Activated naive CD8-positive, alpha-beta T cell treated with anti-CD3 and anti-CD28 coated beads, Interleukin-2, amount 50 U/mL, for 24 hours (primary cell): ENCODE data around the gene GNAS-AS1.

Experiments
- ATAC-seq: fragments of 150-1000 bp; cut with Tn5 transposase; one replicate; pipeline ENCODE4 v1.10.0; 2021
- DNase-seq: peaks from one replicate; pipeline ENCODE4 v3.0.0; 2021
- H3K27ac Mint-ChIP-seq: one replicate; pipeline ENCODE4 v1.8.0; 2021; ENCODE audit warnings: mild to moderate bottlenecking, mixed read lengths
- H3K27me3 Mint-ChIP-seq: one replicate; pipeline ENCODE4 v1.8.0; 2021; ENCODE audit warnings: mixed read lengths
- H3K36me3 Mint-ChIP-seq: one replicate; pipeline ENCODE4 v1.8.0; 2021; ENCODE audit warnings: low read depth, mixed read lengths
- H3K4me1 Mint-ChIP-seq: one replicate; pipeline ENCODE4 v1.8.0; 2021; ENCODE audit warnings: mixed read lengths
- H3K4me3 Mint-ChIP-seq: one replicate; pipeline ENCODE4 v1.8.0; 2021; ENCODE audit warnings: mild to moderate bottlenecking, moderate library complexity, mixed read lengths
- H3K9me3 Mint-ChIP-seq: one replicate; pipeline ENCODE4 v1.8.0; 2021; ENCODE audit warnings: mixed read lengths

Gene GNAS-AS1

GRCh38 chr20:58788896-58789544 lies 61.7 kb downstream of the GNAS-AS1 start:
- no peak overlapping the region for H3K4me3 Mint-ChIP-seq
- H3K27ac Mint-ChIP-seq: no peak overlapping the region
- ATAC-seq: no peak
- no peak for DNase-seq
- no peaks in the 10 kb centered on the region for H3K9me3 Mint-ChIP-seq
- H3K36me3 Mint-ChIP-seq: no peaks in the 10 kb centered on the region
- H3K27me3 Mint-ChIP-seq: peaks cover 22% of the 10 kb centered on the region
- H3K4me1 Mint-ChIP-seq: no peaks in the 10 kb centered on the region

- H3K4me3 Mint-ChIP-seq: no peak overlapping the region
- H3K27me3 Mint-ChIP-seq: peaks cover 26% of the 10 kb centered on the region
- no peak overlapping the region for H3K27ac Mint-ChIP-seq
- H3K9me3 Mint-ChIP-seq: no peaks in the 10 kb centered on the region
- DNase-seq (no peak), ATAC-seq (no peak)
- H3K4me1 Mint-ChIP-seq: no peaks in the 10 kb centered on the region
- H3K36me3 Mint-ChIP-seq: no peaks in the 10 kb centered on the region
These were observed 63.3 kb downstream of the GNAS-AS1 start for GRCh38 chr20:58787211-58788005.

- ATAC-seq (no peak), DNase-seq (no peak)
- no peaks in the 10 kb centered on the region for H3K36me3 Mint-ChIP-seq
- H3K27me3 Mint-ChIP-seq: peaks cover 30% of the 10 kb centered on the region
- no peaks in the 10 kb centered on the region for H3K4me1 Mint-ChIP-seq
- H3K9me3 Mint-ChIP-seq: no peaks in the 10 kb centered on the region
- no peak overlapping the region for H3K27ac Mint-ChIP-seq
- H3K4me3 Mint-ChIP-seq: no peak overlapping the region
These were observed 66.2 kb downstream of the GNAS-AS1 start for GRCh38 chr20:58784321-58785074.

- Mint-ChIP-seq H3K27me3 (peaks cover 28% of the 10 kb centered on the region), H3K4me3 (no peak overlapping the region), H3K9me3 (no peaks in the 10 kb centered on the region), H3K27ac (no peak overlapping the region), H3K36me3 (no peaks in the 10 kb centered on the region), H3K4me1 (no peaks in the 10 kb centered on the region)
- DNase-seq (no peak), ATAC-seq (no peak)
These were observed 67.1 kb downstream of the GNAS-AS1 start for GRCh38 chr20:58783511-58784011.

- Mint-ChIP-seq H3K4me3 (no peak overlapping the region), H3K4me1 (no peaks in the 10 kb centered on the region), H3K27ac (no peak overlapping the region), H3K9me3 (no peaks in the 10 kb centered on the region), H3K27me3 (peaks cover 31% of the 10 kb centered on the region), H3K36me3 (no peaks in the 10 kb centered on the region)
- no peak for ATAC-seq
- no peak for DNase-seq
These were observed 69.6 kb downstream of the GNAS-AS1 start for GRCh38 chr20:58781138-58781537.

- no peak overlapping the region for H3K4me3 Mint-ChIP-seq
- H3K27ac Mint-ChIP-seq: no peak overlapping the region
- H3K27me3 Mint-ChIP-seq: peaks cover 29% of the 10 kb centered on the region
- H3K9me3 Mint-ChIP-seq: no peaks in the 10 kb centered on the region
- no peak for ATAC-seq
- no peaks in the 10 kb centered on the region for H3K36me3 Mint-ChIP-seq
- DNase-seq: no peak
- no peaks in the 10 kb centered on the region for H3K4me1 Mint-ChIP-seq
These were observed 71.9 kb downstream of the GNAS-AS1 start for GRCh38 chr20:58778760-58779159.

GRCh38 chr20:58777657-58778056 lies 73.0 kb downstream of the GNAS-AS1 start:
- Mint-ChIP-seq H3K27me3 (peaks cover 26% of the 10 kb centered on the region), H3K36me3 (no peaks in the 10 kb centered on the region), H3K9me3 (no peaks in the 10 kb centered on the region), H3K27ac (no peak overlapping the region), H3K4me1 (no peaks in the 10 kb centered on the region), H3K4me3 (no peak overlapping the region)
- ATAC-seq (no peak), DNase-seq (no peak)

- no peaks in the 10 kb centered on the region for H3K4me1 Mint-ChIP-seq
- DNase-seq: no peak
- H3K27me3 Mint-ChIP-seq: peaks cover 22% of the 10 kb centered on the region
- no peaks in the 10 kb centered on the region for H3K9me3 Mint-ChIP-seq
- ATAC-seq: no peak
- H3K36me3 Mint-ChIP-seq: no peaks in the 10 kb centered on the region
- H3K4me3 Mint-ChIP-seq: no peak overlapping the region
- H3K27ac Mint-ChIP-seq: no peak overlapping the region
These were observed 74.6 kb downstream of the GNAS-AS1 start for GRCh38 chr20:58776109-58776508.

- ATAC-seq (peak; percentile 14), DNase-seq (no peak)
- no peak overlapping the region for H3K27ac Mint-ChIP-seq
- no peak overlapping the region for H3K4me3 Mint-ChIP-seq
- H3K9me3 Mint-ChIP-seq: no peaks in the 10 kb centered on the region
- H3K27me3 Mint-ChIP-seq: peaks cover 27% of the 10 kb centered on the region
- no peaks in the 10 kb centered on the region for H3K36me3 Mint-ChIP-seq
- H3K4me1 Mint-ChIP-seq: no peaks in the 10 kb centered on the region
These were observed 75.3 kb downstream of the GNAS-AS1 start for GRCh38 chr20:58775371-58775770.

- ATAC-seq (no peak), DNase-seq (no peak)
- H3K9me3 Mint-ChIP-seq: no peaks in the 10 kb centered on the region
- H3K36me3 Mint-ChIP-seq: no peaks in the 10 kb centered on the region
- peaks cover 30% of the 10 kb centered on the region for H3K27me3 Mint-ChIP-seq
- no peak overlapping the region for H3K4me3 Mint-ChIP-seq
- H3K4me1 Mint-ChIP-seq: no peaks in the 10 kb centered on the region
- H3K27ac Mint-ChIP-seq: no peak overlapping the region
These were observed 75.9 kb downstream of the GNAS-AS1 start for GRCh38 chr20:58774667-58775263.

- H3K4me1 Mint-ChIP-seq: no peaks in the 10 kb centered on the region
These were observed 76.5 kb downstream of the GNAS-AS1 start for GRCh38 chr20:58774214-58774613.

GRCh38 chr20:58772786-58773185 lies 77.9 kb downstream of the GNAS-AS1 start:
- ATAC-seq (no peak), DNase-seq (no peak)
- Mint-ChIP-seq H3K4me1 (no peaks in the 10 kb centered on the region), H3K27me3 (peaks cover 29% of the 10 kb centered on the region), H3K4me3 (no peak overlapping the region), H3K9me3 (no peaks in the 10 kb centered on the region), H3K36me3 (no peaks in the 10 kb centered on the region), H3K27ac (no peak overlapping the region)

More at GRCh38 chr20:58774214-58774613, 76.5 kb downstream of the GNAS-AS1 start:
- ATAC-seq (no peak), DNase-seq (no peak)
- H3K9me3 Mint-ChIP-seq: no peaks in the 10 kb centered on the region
- no peak overlapping the region for H3K4me3 Mint-ChIP-seq
- H3K36me3 Mint-ChIP-seq: no peaks in the 10 kb centered on the region
- H3K27me3 Mint-ChIP-seq: peaks cover 32% of the 10 kb centered on the region
- no peak overlapping the region for H3K27ac Mint-ChIP-seq
